ENCODE results near the gene TMEM158.

Gene TMEM158

GRCh38 chr3:45208586-45208985 lies 17.5 kb downstream of the TMEM158 start:
- Histone ChIP-seq H3K9ac (ENCODE audit: low read length) (no peak overlapping the region), H2AFZ (ENCODE audit: low read depth, low read length, severe bottlenecking) (no peak overlapping the region), H3K27me3 (ENCODE audit: low read length) (no peaks in the 10 kb centered on the region), H3F3A (ENCODE audit: insufficient read depth) (no peaks in the 10 kb centered on the region), H3K79me2 (ENCODE audit: insufficient read depth, low read length) (no peaks in the 10 kb centered on the region), H3K9me3 (ENCODE audit: insufficient read depth, low read length) (no peaks in the 10 kb centered on the region), H3K27ac (ENCODE audit: low read depth, low read length) (no peak overlapping the region), H3K36me3 (ENCODE audit: low read length) (no peaks in the 10 kb centered on the region), H3K9me2 (replicated peaks; ENCODE audit: insufficient read depth, low read length) (no peaks in the 10 kb centered on the region), H4K20me1 (ENCODE audit: low read depth, low read length) (no peaks in the 10 kb centered on the region), H3K4me3 (ENCODE audit: insufficient read depth, low read length, poor library complexity, severe bottlenecking) (no peak overlapping the region), H3K4me2 (ENCODE audit: low read depth, low read length, poor library complexity, severe bottlenecking) (no peak overlapping the region)
- TF ChIP-seq CTCF (IDR thresholded peaks at IDR 0.05; ENCODE audit: insufficient read depth, low read length, poor library complexity, severe bottlenecking): no peak

- Histone ChIP-seq H3K27ac (ENCODE audit: low read depth, low read length) (no peak overlapping the region), H2AFZ (ENCODE audit: low read depth, low read length, severe bottlenecking) (no peak overlapping the region), H3K36me3 (ENCODE audit: low read length) (no peaks in the 10 kb centered on the region), H3F3A (ENCODE audit: insufficient read depth) (no peaks in the 10 kb centered on the region), H3K79me2 (ENCODE audit: insufficient read depth, low read length) (no peaks in the 10 kb centered on the region), H3K9ac (ENCODE audit: low read length) (no peak overlapping the region), H3K27me3 (ENCODE audit: low read length) (no peaks in the 10 kb centered on the region), H3K9me2 (replicated peaks; ENCODE audit: insufficient read depth, low read length) (no peaks in the 10 kb centered on the region), H3K9me3 (ENCODE audit: insufficient read depth, low read length) (no peaks in the 10 kb centered on the region), H4K20me1 (ENCODE audit: low read depth, low read length) (no peaks in the 10 kb centered on the region), H3K4me2 (ENCODE audit: low read depth, low read length, poor library complexity, severe bottlenecking) (no peak overlapping the region), H3K4me3 (ENCODE audit: insufficient read depth, low read length, poor library complexity, severe bottlenecking) (no peak overlapping the region)
- TF ChIP-seq CTCF (IDR thresholded peaks at IDR 0.05; ENCODE audit: insufficient read depth, low read length, poor library complexity, severe bottlenecking) (no peak), EZH2phosphoT487 (conservative IDR thresholded peaks at IDR 0.05; ENCODE audit: low read length) (no peak)
Observed at GRCh38 chr3:45207446-45207845, 18.6 kb downstream of the TMEM158 start.

DNA sequence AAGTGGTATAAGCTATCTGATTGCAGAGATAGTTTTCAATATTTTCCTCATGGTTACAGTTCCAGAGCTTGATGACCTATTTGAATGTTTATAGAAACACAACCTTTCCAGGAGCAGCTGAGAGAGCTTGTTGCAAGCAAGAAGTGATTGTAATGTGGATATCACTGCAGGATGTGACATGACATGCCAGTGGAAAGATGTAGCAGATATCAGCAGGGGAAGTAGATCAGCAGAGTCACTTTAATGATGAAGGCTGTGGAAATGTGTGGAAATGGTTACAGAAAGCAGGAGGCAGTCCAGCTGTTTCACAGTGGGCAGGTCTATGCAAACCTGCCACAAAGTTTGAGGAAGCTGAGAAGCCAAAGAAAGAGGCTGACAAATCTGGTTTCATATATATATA lies 21.0 kb downstream of the TMEM158 start:
- H3K36me3 ChIP-seq (ENCODE audit: low read length): no peaks in the 10 kb centered on the region
- no peak overlapping the region for H2AFZ ChIP-seq (ENCODE audit: low read depth, low read length, severe bottlenecking)

More for the DNA sequence above, 21.0 kb downstream of the TMEM158 start:
- H3K79me2 ChIP-seq (ENCODE audit: insufficient read depth, low read length): no peaks in the 10 kb centered on the region
- H3K9ac ChIP-seq (ENCODE audit: low read length): no peak overlapping the region
- no peaks in the 10 kb centered on the region for H3F3A ChIP-seq (ENCODE audit: insufficient read depth)
- no peaks in the 10 kb centered on the region for H3K9me3 ChIP-seq (ENCODE audit: insufficient read depth, low read length)
- no peak overlapping the region for H3K4me3 ChIP-seq (ENCODE audit: insufficient read depth, low read length, poor library complexity, severe bottlenecking)
- H3K4me2 ChIP-seq (ENCODE audit: low read depth, low read length, poor library complexity, severe bottlenecking): no peak overlapping the region
- no peak overlapping the region for H3K27ac ChIP-seq (ENCODE audit: low read depth, low read length)
- no peak for TF ChIP-seq CTCF (IDR thresholded peaks at IDR 0.05; ENCODE audit: insufficient read depth, low read length, poor library complexity, severe bottlenecking)
- TF ChIP-seq EZH2phosphoT487 (conservative IDR thresholded peaks at IDR 0.05; ENCODE audit: low read length): no peak
- no peaks in the 10 kb centered on the region for H4K20me1 ChIP-seq (ENCODE audit: low read depth, low read length)
- H3K9me2 ChIP-seq (replicated peaks; ENCODE audit: insufficient read depth, low read length): no peaks in the 10 kb centered on the region
- H3K27me3 ChIP-seq (ENCODE audit: low read length): no peaks in the 10 kb centered on the region

Measured in SU-DHL-6 (cell line).